ENCODE results near the gene MPZL1.

MPZL1 gene

DNA sequence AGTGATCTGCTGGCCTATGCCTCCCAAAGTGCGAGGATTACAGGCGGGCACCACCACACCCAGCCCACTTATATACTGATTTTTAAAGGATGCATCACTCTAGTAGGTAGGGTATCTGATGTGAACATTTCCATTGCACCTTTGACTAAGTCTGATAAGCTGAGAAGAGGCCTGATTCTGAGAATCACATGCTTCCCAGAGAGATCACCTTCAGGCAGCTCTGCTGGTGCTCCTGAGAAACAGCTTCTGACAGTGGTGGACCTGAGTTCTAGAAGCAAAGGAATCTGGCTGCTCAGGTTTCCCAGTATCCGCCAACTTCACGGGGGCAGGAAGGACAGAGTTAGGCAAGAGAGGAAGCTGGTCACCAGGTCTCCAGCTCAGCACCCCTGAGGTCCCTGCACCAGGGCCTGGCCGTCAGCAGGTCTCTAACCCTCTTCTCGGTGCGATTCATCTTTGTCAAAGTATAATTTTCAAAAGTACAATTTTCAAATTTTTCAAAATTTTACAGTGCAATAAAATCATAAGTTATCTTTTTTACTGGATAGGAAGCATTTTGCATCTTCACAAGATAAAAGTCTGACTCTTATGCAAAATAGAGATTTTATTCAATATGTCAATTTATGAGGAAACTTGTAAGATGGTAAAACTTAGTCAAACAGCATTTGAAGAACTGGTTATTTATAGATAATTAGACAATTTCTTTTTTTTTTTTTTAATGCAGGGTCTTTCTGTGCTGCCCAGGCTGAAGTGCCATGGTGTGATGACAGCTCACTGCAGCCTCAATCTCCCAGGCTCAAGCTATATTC, 25.8 kb upstream of the MPZL1 start:
- no peak for DNase-seq

DNA sequence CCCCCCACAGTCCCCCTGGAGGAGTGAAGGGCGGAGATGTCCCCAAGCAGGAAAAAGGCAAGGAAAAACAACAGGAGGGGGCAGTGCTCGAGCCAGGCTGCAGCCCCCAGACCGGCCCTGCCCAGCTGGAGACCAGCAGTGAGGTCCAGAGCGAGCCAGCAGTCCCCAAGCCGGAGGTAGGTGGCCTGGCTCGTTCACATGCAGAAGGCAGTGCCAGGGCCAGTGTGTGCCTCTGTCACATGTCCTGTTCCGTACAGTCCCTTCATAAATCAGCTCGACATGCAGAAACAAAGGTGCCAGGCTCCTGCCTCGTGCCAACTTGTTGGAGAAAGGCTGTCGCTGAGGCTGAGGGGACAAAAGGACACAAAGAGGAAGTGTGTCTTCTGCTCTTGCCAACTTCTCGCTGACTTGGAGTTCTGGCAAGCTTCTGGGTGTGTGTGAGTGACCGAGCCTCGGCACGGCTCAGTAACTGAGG, 24.1 kb upstream of the MPZL1 start:
- no peak for DNase-seq

DNA sequence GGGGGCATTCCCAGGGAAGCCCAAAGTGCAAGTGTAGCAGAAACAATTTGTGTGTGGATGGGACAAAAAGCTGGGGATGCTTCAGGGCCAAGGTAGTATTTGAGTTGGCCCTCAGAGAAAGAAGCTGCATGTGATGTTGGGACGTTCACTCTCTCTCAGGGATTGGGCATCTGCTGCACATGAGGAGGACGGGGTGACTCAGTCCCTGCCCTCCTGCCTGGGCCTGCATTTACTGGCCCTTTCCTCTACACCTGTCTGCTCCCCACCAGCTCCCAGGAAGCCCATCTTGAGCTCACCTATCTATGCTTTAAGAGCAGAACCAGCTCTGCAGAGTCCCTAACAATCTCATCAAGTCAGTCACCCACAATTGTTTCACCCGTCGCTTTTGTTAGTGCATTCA, 23.5 kb upstream of the MPZL1 start:
- no peak for DNase-seq

DNA sequence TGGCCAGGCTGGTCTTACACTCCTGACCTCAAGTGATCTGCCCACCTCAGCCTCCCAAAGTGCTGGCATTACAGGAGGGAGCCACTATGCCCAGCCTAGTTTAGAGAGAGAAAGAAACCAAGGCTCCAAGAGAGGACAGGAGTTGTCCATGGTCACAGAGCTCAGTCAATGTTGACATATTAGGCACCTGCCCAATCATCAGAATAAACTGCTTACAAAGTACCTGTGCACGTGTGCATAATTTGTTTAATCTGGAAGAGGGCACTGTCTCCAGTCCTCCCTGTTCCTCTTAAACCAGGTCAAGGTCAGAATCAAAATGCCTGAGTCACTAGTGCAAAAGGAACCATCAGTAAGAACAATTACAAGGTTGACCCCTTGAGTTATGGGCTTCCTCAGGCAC, 20.3 kb upstream of the MPZL1 start:
- DNase-seq: no peak

DNA sequence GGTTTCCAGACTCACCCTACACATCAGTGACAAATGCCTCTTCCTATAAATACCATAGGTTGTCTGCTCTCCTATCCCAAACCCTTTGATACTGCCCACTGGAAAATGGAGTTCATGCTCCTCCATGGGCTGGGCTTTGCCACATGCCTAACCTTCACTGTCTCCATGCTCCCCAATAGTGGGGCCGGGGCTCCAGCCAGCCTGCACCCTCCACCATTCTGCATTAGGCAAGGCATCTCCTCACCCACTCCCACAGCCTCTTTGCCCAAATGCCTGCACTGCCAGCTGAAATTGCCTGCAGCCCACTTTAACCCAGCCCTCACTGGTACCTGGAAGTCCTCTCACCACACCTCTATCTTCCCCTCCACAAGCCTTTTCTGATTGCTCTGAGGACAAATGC, 18.2 kb upstream of the MPZL1 start:
- DNase-seq: no peak

DNA sequence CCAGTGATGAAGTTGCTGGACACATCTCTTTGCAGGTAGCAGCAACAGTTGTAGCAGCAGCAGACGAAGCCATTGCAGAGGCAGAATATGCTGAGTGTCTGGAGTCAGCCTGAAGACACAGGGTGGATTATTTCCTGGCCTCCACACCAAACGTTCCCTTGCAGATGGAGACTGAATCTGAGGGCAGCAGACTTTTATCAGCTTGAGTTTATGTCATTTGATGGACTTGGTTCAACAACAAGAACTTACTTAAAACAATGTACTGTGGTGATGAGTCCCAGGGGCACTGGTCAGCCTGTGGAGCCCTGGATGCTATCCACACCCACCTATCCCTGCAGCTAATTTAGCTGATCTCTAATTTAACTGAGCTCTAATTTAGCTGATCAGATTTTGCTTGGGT, 17.1 kb upstream of the MPZL1 start:
- no peak for DNase-seq

DNA sequence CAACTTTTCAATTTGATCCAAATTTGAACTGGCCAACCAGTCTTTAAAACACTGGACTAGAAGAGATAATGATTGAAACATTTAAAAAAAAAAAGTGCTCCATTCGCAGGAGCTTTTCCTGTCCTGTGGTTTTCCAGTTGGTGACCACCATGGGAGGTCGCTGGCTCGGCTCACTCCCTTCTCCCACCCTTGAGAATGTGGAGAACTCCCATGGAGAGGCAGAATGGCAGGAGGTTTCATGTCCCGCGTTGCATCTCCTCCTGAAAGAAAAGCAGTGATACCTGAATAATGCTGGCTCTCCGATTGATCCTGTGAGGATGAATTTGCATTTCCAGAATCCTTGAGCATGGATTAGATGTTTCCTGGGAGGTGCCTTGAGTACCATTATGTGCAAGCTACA, 16.5 kb upstream of the MPZL1 start:
- DNase-seq: no peak

DNA sequence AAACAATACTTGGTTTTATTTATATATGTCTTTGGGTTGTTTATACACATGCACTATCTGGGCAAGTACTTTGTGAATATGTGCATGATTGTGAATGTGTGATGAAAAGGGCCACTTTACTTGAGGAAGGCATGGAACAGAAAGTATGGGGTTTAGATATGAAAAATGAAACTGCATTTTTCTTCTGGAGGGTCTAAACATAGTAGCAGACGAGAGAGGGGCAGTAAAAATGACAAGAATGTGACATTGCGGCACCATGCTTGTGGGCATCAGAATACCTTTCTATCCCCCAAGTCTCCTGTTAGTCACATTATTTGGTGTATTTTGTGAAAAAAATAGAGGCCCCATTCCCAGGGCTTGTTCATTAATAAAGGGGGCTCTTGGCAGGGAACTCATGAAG, 15.4 kb upstream of the MPZL1 start:
- no peak for DNase-seq

DNA sequence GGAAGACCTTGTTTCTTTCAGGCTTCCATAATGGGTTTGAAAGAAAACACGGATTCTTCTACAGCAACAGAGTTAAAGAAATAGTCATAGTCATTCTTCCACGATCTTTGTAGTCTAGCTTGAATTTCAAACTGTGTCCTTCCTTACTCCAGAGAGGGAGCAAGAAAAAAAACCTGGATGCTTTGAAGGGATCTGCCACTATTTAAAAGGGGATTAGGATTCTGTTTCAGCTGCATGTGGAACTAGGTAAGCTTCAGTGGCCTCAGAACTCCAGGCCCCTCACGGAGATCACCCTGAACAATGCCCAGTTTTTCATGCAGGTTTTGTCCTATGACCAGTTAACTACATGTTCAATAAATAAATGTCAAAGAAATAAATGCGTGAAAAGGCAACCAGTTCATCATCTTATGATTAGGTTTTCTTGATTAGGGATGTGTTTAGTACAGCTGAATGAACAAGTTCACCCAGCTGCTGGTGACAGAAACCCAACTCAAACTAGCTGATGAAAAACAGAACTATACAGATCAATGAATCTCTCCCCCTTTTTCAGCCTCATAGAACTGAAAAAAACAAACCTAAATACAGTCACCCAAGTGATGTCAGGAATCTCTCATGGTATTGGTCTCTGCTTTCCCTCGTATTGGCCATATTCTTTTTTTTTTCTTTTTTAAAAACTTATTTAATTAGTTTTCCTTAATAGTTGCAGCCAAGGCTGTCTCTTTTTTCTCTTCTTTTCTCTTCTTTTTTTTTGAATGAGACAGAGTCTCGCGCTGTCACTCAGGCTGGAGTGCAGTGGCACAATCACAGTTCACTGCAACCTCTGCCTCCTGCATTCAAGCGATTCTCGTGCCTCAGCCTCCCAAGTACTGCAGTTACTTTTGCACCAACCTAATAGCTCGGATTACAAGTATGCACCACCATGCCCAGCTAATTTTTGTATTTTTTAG, 14.6 kb upstream of the MPZL1 start:
- DNase-seq: no peak

DNA sequence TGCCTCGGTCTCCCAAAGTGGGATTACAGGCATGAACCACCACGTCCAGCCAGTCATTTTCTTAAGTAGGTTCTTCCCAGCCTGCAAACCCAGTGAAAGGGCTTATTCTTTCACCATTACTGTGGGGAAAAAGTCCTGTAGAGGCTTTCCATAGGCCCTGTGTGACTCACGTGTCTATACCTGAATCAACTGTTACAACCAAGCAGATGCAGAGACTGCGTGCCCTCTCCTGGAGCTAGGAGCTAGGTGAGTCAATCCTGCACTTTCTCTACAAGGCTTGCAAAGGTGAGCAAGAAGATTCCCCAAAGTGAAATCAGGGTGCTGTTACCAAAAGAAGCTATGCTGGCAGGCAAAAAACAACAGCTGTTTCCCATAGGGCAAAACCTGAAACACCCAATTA, 13.8 kb upstream of the MPZL1 start:
- DNase-seq: no peak

DNA sequence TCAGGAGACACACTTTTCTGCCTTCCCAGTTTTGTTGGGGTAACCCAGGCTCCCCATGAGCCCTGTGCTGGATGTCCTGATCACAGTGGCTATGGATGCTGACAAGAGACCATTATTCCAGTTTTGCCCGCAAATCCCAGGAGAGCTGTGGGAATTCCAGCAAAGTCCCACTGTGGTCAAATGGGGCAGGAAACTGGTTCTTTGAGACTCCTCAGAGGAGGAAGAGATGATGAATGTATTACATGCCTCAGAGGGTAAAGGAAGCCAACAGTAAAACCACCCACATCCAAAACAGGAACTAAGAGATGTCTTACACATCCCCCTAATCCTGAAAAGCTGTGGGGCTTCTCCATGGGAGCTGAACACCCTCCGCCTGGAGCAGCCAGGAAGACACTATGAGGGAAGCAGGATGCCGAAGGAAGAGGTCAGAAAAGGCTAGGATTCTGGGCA, 12.8 kb upstream of the MPZL1 start:
- DNase-seq: no peak

DNA sequence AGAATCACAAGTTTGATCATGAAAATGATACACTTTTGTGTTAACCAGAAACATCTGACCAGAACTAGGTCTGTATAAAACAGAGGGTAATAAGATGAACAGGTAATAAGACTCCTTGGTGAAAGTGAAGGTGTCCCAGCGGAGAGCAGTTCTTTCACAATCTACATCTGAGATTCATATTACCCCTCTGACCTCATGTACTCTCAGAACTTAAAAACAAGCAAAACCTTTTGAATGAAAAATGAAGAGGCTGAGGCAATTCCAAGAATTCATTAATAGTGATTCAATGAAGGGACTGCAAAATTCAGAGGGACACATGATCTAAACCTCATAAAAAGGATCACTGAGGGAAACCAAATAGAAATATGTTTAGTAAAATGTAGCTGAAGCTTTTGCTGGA, 10.9 kb upstream of the MPZL1 start:
- no peak for DNase-seq

DNA sequence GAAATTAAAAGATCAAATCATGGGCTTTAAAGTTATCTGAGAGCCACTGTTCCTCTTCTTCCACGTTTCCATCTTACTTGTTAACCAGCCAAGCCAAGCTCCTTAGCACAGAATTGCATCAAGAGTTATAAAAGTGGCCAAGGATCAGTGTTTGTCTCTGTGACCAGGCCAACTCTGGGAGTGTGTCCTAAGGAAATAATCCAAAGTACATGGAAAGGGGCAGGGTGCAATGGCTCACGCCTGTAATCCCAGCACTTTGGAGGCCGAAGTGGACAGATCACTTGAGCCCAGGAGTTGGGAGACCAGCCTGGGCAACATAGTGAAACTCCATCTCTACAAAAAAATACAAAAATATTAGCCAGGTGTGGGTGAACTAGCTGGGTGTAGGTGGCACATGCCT, 10.0 kb upstream of the MPZL1 start:
- no peak for DNase-seq

DNA sequence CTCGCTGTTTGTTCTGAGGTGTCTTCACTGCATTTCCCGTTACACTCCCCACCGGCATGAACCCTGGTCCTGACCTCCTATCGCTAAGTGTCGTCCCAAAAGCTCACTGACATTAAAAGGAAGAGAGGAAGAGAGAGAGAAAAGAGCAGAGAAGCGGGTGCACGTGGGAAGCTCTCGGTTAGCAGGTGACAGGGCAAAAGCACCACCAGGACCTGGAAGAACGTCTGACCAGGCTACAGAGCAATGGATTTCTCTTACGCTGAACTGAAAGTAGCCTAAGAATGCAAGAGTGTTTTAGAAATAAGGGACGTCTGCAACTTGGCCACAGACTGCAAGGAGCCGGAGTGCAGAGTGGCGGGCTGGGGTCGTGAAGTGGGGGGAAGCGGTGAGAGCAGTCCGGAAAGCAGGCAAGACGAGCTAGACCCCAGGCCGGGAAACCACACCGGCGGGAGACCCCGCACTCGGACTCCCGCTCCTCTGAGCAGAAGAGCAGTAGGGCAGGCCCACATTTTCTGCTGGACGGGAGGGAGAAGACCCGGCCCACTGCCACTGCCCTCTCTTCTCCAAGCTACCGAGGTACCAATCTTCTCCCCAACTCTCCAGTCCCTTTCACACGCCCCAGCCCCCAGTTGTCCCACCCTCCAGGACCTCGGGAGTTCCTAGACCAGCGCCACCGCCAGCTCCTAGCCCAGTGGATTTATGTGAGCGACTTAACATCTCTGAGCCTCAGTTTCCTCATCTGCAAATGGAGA, 8.3 kb upstream of the MPZL1 start:
- peak; percentile 16 for DNase-seq

DNA sequence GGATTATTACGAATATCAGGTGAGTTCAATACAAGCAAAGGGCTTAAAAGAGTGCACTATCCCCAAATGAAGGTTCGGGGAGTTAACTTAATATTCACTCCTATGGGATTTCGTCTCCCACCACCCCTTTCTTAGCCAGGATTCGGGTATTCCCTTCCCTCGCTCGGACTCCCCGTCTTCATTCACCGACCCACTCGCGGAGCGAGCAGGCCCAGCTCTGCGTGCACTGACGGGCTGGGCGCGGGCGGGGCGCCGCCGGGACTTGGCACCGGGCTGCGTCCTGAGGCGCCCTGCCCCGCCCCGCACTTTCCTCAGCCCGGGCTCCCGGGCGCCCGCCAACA, 7.7 kb upstream of the MPZL1 start:
- no peak for DNase-seq

DNA sequence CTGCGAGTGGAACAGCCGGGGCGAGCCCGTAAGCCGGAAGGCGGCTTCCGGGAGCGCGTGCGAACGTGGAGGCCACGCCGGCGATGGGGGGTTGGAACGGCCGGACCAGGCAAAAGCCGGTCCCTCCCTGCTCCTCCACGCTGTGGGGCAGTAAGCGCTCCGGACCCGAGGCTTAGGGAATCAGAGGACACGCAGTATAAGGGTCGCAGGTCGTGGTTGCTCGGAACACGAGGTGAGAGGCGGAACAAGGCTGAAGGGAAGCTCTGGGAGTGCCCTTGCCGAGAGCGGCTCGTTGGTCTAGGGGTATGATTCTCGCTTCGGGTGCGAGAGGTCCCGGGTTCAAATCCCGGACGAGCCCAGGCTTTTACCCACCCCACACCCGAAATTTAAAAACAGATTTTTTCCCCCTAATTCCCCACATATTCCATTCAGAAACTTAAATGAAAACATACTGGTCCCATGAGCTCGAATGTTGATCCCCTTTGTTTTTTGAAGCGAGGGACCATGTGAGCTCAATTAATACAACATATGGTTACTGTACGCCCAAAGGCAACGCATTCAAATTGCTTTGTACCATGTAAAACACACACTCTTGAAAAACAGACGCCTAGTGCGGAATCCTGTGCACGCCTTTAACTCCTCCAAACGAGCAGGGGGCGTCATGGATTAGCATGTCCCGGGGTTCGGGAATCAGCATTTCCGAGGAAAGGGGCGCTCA, 7.2 kb upstream of the MPZL1 start:
- DNase-seq: peak; percentile 85

DNA sequence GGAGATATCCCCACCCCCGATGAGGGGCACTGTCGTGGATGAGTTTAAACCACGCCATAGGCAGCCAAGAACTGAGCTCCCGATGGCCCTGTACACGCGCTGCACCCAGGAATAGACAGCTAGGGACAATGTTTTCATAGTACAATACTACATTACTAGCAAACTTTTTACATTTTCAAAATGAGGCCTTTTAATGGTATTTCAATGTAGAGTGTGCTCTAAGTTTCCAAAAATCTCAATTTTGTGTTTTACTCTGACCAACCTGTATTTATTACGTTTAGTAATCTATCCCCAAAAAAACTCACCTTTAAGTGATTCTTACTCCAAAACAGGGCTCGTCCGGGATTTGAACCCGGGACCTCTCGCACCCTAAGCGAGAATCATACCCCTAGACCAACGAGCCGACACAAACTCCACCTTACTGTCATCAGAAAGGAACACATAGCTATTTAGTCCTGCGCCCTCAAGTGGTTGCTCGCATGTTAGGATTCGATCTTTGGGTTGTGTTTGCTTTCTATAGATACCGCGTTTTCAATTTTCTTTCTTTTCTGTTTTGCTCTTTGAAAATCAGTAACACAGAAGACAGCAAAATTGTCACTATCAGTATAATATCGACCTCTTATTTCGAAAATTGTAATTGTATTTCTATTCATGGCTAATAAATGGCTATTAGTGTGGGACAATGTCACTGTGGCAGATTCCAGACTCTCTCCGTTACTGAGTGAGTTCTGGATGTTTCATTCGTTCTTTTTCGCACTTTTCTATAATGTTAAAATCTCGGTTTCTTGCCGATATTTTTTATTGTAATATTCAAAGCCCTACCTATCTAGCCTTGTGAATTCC, 6.4 kb upstream of the MPZL1 start:
- peak; percentile 88 for DNase-seq

DNA sequence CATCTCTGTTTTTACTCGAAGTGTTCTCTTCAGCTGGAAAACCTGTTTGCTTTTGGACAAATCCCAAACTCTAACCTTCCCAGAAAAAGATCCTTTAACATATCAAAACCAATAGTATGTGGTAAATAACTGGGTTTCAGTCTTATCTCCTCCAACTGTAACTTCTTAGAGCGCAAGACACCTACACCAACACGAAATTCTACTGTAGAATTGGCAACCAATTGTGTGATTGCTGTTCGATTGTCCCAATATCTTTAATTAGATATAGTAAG, 5.8 kb upstream of the MPZL1 start:
- DNase-seq: no peak

DNA sequence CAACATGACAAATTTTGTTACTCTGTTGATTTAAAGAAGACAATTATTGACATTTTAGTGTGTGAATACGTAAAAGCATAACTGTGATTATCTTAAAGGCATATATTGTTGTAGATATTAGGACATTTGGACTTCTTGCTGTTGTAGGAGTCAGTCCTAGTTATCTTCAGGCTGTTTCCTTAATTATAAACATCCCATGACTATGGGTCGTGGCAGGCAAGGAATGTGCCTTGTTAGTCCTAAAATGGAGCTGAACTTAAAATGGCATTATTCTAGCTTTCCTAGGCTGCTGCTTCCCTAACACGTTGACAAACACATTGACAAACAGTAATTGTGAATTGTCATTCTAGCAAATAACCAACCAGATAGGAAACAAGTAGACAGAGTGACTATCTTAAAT, 4.4 kb upstream of the MPZL1 start:
- DNase-seq: no peak

DNA sequence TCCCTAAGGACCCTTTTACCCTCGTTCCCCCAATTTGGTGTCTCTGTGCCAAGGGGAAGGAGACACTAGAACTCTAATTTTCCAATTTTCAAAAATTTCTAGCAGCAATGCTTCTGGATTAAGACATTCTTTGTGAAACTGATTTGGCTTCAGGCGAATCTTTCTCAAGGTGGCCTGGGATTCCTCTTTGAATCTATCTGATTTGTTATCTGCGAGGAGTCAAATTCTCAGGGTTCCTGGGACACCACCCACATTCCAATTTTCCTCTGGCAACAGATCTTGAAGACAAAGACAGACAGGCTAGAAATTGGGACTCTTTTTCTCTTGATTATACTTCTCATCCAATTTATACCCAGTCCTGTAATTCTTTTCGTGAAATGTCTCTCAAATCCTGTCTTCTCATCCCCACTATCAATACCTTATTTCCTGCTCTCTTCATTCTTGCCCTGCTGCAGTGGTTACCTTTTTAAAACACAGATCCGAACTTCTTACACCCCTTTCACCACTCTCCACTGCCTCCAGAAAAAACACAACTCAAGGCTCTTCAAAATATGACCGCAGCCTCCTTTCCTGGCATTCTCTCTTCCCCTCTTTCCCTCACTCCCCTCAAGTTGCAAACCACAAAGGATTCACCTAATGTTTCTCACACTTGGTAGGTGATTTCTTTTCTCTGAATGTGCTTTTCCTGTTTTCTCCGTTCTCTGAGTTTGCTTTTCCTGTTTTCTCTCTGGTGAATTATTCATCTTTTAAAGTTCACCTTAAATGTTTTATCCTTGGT, 2.7 kb upstream of the MPZL1 start:
- no peak for DNase-seq

Data from CD4-positive, alpha-beta T cell treated with Interleukin-6 for 4 hours (primary cell).